NCI-H2196 (cell line): ENCODE results near the gene CD59.
A peak's percentile ranks its signal among the peaks of the same experiment; 100 is the strongest.
"Not testable (repeated sequence)": the region's sequence is repeated elsewhere in the genome, so short reads cannot be mapped to it uniquely, and the experiment has no call there.

Experiments
- DNase-seq: peaks from one replicate; lab custom pipeline; 2025; ENCODE audit not compliant: unreplicated experiment; lab: John Stamatoyannopoulos, UW

Gene CD59

DNA sequence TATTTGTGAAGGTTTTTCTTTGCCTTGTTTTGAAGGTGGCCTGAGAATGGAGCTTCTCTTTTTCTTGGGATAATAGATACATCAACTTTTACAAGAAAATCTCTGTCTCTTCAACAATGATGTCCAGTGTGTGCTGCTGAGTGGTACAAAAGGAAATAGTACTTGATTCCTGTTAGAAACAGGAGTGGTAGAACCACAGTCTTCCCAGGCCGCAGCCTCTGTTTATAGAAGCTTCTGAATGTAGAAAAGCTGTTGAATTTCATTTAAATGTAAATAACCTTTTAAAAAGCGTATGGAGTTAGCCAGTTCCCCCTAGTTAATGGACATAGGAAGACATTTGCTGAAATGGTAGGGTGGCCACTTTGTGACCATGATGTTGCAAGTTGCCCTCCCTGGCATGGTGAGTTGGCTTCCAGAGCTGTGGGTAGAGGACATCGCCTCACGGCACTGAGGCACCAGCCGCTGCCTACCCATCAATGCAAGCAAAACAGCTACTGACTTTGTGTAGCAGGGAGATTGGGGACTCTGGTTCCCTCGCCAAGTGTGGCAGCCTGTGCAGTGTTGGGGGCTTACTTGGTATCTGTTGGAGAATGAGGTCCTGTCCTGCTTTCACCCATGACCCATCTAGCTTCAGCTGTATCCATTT lies 67.1 kb downstream of the CD59 start:
- no peak for DNase-seq

- DNase-seq = no peak
These were observed 67.8 kb downstream of the CD59 start for GRCh38 chr11:33668468-33668825.

- peak; percentile 37 for DNase-seq
These were observed 68.3 kb downstream of the CD59 start for GRCh38 chr11:33667819-33668467.

DNA sequence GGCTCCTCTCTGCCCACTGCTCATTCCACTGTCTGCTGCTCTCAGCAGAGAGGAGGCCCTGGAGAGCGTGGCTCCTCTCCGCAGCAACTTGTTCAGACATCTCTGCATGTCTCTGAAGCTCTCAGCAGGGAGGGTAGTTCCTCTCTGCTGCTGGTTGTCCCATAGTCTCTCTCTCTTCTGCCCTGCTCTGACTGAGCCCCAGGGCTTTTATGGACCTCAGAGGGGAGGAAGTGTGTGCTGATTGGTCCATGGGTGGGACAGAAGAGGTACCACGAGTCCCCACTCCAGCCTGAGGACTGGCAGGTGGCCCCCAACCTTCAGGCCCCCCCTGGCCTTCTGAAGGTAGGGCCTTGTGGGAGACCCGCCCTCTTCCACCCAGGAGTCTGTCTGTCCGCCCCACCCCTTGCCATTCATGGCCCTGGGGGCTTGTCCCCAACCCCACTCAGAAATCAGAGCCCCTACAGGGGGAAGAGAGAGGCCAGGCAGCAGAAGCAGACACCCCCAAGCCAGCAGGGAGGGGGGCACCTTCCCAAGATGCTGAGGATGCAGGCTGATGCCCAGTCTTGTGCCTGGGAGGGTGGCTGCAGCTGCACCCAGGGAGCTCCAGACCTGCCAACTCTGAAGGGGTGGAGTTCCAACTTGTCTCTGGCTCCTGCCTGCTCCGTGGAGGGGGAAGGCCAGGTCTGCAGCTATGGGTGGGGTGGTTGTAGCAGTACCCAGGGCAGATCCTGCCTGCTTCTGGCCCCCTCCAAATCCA lies 70.7 kb downstream of the CD59 start:
- no peak for DNase-seq

DNA sequence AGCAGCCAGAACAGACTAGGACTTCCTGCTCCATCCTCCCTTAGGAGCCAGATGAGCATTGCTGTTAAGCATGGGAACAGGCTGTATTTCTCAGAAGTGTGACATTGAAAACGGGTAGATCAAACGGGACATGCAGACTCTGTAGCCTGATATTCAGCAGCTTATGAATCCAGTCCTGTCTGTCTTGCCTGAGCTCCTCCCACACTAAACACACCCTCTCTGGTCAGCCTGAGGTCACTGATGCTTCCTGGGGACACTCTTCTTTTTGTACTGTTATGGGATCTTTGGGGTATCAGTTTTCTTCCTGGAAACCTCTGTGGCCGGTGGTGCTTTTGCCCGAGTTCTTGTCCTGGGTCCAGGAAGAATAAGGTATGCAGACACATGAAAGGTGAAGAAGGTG lies 71.4 kb downstream of the CD59 start:
- DNase-seq = no peak

DNA sequence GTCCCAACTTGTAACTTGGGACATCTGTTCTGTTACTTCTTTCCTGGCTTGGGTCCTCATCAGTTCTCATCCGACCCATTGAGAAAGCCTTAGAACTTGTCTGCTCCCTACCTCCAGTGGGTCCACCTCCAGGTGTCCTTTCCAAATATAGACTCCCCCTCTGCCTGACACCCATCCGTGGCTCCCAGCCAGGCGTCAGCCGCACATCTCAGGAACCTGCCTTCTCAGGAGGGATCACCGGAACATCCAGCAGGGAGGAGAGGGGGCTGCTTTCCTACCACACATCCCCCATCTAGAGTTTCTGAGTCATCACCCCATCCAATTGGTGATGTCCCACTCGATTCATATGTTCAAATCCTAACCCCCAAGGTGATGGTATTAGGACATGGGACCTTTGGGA lies 72.1 kb downstream of the CD59 start:
- DNase-seq = no peak

DNA sequence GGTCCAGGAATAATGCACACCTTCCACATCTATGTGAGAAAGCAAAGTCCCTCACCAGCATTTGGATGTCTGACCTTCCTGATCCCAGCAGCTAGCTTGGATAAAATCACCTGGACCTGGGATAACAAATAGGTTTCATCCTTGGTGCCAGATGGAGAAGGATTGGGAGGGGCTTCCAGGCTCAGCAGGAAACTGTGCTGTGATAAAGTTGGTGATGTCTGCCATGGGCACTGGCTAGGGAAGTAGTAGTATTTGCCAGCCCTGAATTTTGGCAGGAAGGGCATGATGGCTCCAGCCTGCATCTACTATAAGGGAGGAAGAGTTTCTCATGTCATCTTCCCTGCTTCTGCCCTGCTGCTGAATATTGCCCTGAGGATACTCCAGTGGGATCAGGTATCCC lies 73.1 kb downstream of the CD59 start:
- DNase-seq = no peak

DNA sequence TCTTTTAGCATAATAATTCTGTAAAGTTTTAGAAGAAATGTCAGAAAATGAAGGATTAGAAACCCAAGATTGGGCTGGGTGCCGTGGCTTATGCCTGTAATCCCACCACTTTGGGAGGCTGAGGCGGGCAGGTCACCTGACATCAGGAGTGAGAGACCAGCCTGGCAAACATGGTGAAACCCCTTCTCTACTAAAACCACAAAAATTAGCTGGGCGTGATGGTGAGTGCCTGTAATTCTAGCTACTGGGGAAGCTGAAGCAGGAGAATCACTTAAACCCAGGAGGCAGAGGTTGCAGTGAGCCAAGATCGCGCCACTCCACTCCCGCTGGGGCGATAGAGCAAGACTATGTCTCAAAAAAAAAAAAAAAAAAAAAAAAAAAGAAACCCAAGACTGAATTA lies 74.7 kb downstream of the CD59 start:
- not testable (repeated sequence) for DNase-seq

DNA sequence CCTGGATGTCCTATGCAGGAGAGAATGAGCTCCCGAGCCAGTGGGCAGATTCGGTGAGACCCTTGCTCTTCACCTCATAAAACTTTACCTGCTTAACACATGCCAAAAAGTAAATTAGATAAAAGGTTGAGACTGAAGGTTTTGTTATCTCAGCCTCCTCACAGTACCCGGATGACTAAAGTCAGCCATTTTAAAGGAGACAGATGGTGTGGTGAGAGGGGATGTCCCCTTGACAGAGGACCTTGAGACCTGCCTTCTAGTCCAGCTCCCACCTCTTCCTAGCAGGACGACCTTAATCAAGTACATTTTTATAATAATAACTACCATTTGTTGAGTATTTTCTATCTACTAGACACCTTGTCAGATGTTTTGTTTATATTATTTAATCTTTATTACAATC lies 75.3 kb downstream of the CD59 start:
- no peak for DNase-seq

GRCh38 chr11:33659370-33660139 lies 76.7 kb downstream of the CD59 start:
- DNase-seq = no peak

- DNase-seq = no peak
These were observed 77.9 kb downstream of the CD59 start for GRCh38 chr11:33658195-33658900.

GRCh38 chr11:33657757-33658156 lies 78.5 kb downstream of the CD59 start:
- no peak for DNase-seq

- no peak for DNase-seq
These were observed 79.5 kb downstream of the CD59 start for GRCh38 chr11:33656768-33657167.

- DNase-seq = no peak
These were observed 80.2 kb downstream of the CD59 start for GRCh38 chr11:33655842-33656600.

DNA sequence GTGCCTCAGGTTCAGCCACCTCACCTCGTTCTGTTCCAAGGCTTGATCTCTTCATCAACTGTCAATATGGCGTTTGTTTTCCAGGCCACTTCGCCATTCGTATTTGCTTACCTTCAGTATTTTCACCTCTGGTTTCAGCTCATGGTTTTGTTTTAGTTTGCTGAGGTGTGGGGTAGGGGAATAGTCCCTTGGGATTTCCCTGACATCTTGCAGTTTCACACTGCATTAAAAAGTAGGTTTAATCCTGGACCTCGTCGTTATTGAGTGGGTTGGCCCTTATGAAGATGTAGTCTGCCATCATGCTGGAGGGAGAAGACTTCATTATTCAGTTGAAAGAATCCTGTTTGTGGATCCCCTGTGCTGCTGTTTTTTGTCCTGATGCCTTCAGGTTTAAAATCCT lies 81.6 kb downstream of the CD59 start:
- DNase-seq = no peak
